Stomach (tissue), 4 donors: ENCODE results near the gene CASP3.

Source experiments
- POLR2A ChIP-seq, 4 donors: fragments of 450-650 bp; IDR thresholded peaks; one replicate each; pipeline ENCODE4 v1.6.1; 2016; ENCODE audit warnings: antibody characterized with exemption in 4 of 4, control low read depth in 2 of 4, mild to moderate bottlenecking in 1 of 4, moderate library complexity in 1 of 4
- TF ChIP-seq, protein P1 (sequence below), 7 experiments: fragments of 450-650 bp in 4 of 7; fragments of 200-600 bp in 3 of 7; sonication (generic) in 3 of 7; IDR thresholded peaks; one replicate each; pipeline ENCODE4 v1.5.1; 2016 to 2019; ENCODE audit warnings: antibody characterized with exemption in 7 of 7, control low read depth in 2 of 7, mild to moderate bottlenecking in 1 of 7

DNA sequence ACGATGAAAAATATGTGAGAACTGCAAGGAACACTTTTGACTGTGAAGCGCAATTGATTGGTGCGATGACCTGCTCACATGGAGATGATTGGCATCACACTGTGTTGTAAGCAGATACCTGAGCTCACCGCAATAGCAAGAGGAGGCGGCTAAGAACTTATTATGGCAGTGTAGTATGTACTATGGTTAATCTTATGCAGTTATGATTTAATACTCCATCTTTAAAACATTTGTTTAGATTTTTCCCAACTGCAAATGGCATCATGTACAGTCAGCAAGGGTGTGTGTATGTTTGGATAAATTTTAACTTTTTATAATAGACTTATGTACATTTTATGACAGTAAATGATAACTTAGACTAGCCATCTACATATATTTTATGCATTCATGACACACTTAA lies 25.8 kb upstream of the CASP3 start:
- TF ChIP-seq, protein P1, sequence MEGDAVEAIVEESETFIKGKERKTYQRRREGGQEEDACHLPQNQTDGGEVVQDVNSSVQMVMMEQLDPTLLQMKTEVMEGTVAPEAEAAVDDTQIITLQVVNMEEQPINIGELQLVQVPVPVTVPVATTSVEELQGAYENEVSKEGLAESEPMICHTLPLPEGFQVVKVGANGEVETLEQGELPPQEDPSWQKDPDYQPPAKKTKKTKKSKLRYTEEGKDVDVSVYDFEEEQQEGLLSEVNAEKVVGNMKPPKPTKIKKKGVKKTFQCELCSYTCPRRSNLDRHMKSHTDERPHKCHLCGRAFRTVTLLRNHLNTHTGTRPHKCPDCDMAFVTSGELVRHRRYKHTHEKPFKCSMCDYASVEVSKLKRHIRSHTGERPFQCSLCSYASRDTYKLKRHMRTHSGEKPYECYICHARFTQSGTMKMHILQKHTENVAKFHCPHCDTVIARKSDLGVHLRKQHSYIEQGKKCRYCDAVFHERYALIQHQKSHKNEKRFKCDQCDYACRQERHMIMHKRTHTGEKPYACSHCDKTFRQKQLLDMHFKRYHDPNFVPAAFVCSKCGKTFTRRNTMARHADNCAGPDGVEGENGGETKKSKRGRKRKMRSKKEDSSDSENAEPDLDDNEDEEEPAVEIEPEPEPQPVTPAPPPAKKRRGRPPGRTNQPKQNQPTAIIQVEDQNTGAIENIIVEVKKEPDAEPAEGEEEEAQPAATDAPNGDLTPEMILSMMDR (IDR thresholded peaks at IDR 0.05) = no peak
- no peak for TF ChIP-seq POLR2A (IDR thresholded peaks at IDR 0.05)
